Activated CD8-positive, alpha-beta T cell treated with anti-CD3 and anti-CD28 coated beads for 36 hours (primary cell): Measurements from ENCODE around the gene SPNS2. TPM values are rescaled to one million over a fixed set of nuclear protein-coding genes. Genes with fewer than 3 reads are reported as not detected.

ENCODE experiments used
- ATAC-seq: fragments of 200-7000 bp; cut with Tn5 transposase; one replicate; pipeline ENCODE4 v1.10.0; 2021; ENCODE audit warnings: mild to moderate bottlenecking, moderate library complexity
- CTCF ChIA-PET: fragments of 350-600 bp; sonication (Branson Sonifier 250); formaldehyde crosslinking; loops from one replicate; lab custom pipeline; 2021; ENCODE audit warnings: antibody characterized with exemption; lab: Charles Lee
- POLR2A ChIA-PET: fragments of 350-600 bp; sonication (Branson Sonifier 250); formaldehyde crosslinking; loops from one replicate; lab custom pipeline; 2021; ENCODE audit warnings: antibody characterized with exemption; lab: Charles Lee
- DNase-seq: peaks from one replicate; pipeline ENCODE4 v3.0.0-alpha.2; 2020
- H3K27ac Mint-ChIP-seq: one replicate; pipeline ENCODE4 v1.8.0; 2021; ENCODE audit warnings: mild to moderate bottlenecking, mixed read lengths
- H3K27me3 Mint-ChIP-seq: one replicate; pipeline ENCODE4 v1.8.0; 2021; ENCODE audit warnings: mixed read lengths
- H3K36me3 Mint-ChIP-seq: one replicate; pipeline ENCODE4 v1.8.0; 2021; ENCODE audit warnings: low read depth, mixed read lengths
- H3K4me1 Mint-ChIP-seq: one replicate; pipeline ENCODE4 v1.8.0; 2021; ENCODE audit warnings: low read depth, mixed read lengths
- H3K4me3 Mint-ChIP-seq: one replicate; pipeline ENCODE4 v1.8.0; 2021; ENCODE audit warnings: mild to moderate bottlenecking, moderate library complexity, mixed read lengths
- H3K9me3 Mint-ChIP-seq: one replicate; pipeline ENCODE4 v1.8.0; 2021; ENCODE audit warnings: mixed read lengths
- CTCF ChIP-seq: fragments of 200-600 bp; IDR thresholded peaks from one replicate; pipeline ENCODE4 v1.8.0; 2022; ENCODE audit warnings: antibody characterized with exemption, mild to moderate bottlenecking
- intact Hi-C: fragments of 100-400 bp; cut with micrococcal nuclease; formaldehyde crosslinking; loops from one replicate; pipeline ENCODE4 v1.10.0; 2022
- total RNA-seq, 2 experiments: library from RNA; stranded (reverse); gene quantifications; one replicate each; pipeline ENCODE4 v1.2.3, GENCODE V29; 2021

The SPNS2 gene
- total RNA-seq, 2 experiments from 2014 or later: 0.95 to 1.2 TPM

- Mint-ChIP-seq H3K9me3 (no peaks in the 10 kb centered on the region), H3K4me3 (no peak overlapping the region), H3K36me3 (peaks cover 22% of the 10 kb centered on the region), H3K27me3 (no peaks in the 10 kb centered on the region), H3K27ac (no peak overlapping the region), H3K4me1 (no peaks in the 10 kb centered on the region)
- ChIA-PET POLR2A (interaction anchor here (0.9 to 2.9 kb wide), 4 partner anchors 9 to 110 kb away, joined by 3 to 13 read pairs (median 6); partner anchors contain the start of genes GGT6, MYBBP1A and SPNS3), CTCF (no interaction called here)
- no peak for TF ChIP-seq CTCF
- DNase-seq: no peak
- intact Hi-C loops: no loop called here
- ATAC-seq: no peak
Measured at GRCh38 chr17:4544135-4544950, 45.7 kb downstream of the SPNS2 start.

GRCh38 chr17:4544951-4545216 lies 46.2 kb downstream of the SPNS2 start:
- ATAC-seq (no peak), DNase-seq (no peak)
- Mint-ChIP-seq H3K27ac (no peak overlapping the region), H3K27me3 (no peaks in the 10 kb centered on the region), H3K9me3 (no peaks in the 10 kb centered on the region), H3K4me3 (no peak overlapping the region), H3K4me1 (no peaks in the 10 kb centered on the region), H3K36me3 (peaks cover 19% of the 10 kb centered on the region)
- intact Hi-C loops: no loop called here
- no peak for TF ChIP-seq CTCF
- POLR2A ChIA-PET: interaction anchor here (2.1 to 2.9 kb wide), 2 partner anchors 9 to 10 kb away, joined by 9 to 13 read pairs; partner anchors contain the start of gene MYBBP1A
- CTCF ChIA-PET: no interaction called here

- no peak overlapping the region for H3K27ac Mint-ChIP-seq
- POLR2A ChIA-PET: interaction anchor here (0.7 to 2.9 kb wide), 3 partner anchors 9 to 10 kb away, joined by 3 to 13 read pairs (median 9); partner anchors contain the start of gene MYBBP1A
Measured at GRCh38 chr17:4545217-4545951, 46.7 kb downstream of the SPNS2 start.

GRCh38 chr17:4547118-4547906 lies 48.6 kb downstream of the SPNS2 start:
- CTCF ChIA-PET: interaction anchor here (1.5 kb wide), 1 partner anchor 20 kb away, joined by 4 read pairs; no protein-coding TSS in a partner anchor
- no peak overlapping the region for H3K27ac Mint-ChIP-seq
- intact Hi-C loops: no loop called here
- ATAC-seq (no peak), DNase-seq (no peak)
- no peaks in the 10 kb centered on the region for H3K9me3 Mint-ChIP-seq
- TF ChIP-seq CTCF: no peak
- H3K27me3 Mint-ChIP-seq: no peaks in the 10 kb centered on the region
- peaks cover 3% of the 10 kb centered on the region for H3K4me1 Mint-ChIP-seq
- H3K4me3 Mint-ChIP-seq: no peak overlapping the region
- POLR2A ChIA-PET: interaction anchor here (1.0 to 2.9 kb wide), 3 partner anchors 7 to 13 kb away, joined by 4 to 13 read pairs (median 4); partner anchors contain the start of gene MYBBP1A
- peaks cover 33% of the 10 kb centered on the region for H3K36me3 Mint-ChIP-seq

More at GRCh38 chr17:4545217-4545951, 46.7 kb downstream of the SPNS2 start:
- Mint-ChIP-seq H3K36me3 (peaks cover 22% of the 10 kb centered on the region), H3K4me3 (no peak overlapping the region), H3K27me3 (no peaks in the 10 kb centered on the region), H3K4me1 (no peaks in the 10 kb centered on the region), H3K9me3 (no peaks in the 10 kb centered on the region)
- ATAC-seq: no peak
- CTCF ChIA-PET: no interaction called here
- TF ChIP-seq CTCF: no peak
- intact Hi-C loops: no loop called here
- no peak for DNase-seq
